GM21515 (cell line): Measurements from ENCODE around the gene TRIM69.
"Not testable (repeated sequence)": the region's sequence is repeated elsewhere in the genome, so short reads cannot be mapped to it uniquely, and the experiment has no call there.

Experiments used
- ATAC-seq: cut with Tn5 transposase; IDR thresholded peaks from one replicate; pipeline ENCODE4 v1.9.1; 2021; ENCODE audit not compliant: unreplicated experiment

Gene TRIM69, protein sequence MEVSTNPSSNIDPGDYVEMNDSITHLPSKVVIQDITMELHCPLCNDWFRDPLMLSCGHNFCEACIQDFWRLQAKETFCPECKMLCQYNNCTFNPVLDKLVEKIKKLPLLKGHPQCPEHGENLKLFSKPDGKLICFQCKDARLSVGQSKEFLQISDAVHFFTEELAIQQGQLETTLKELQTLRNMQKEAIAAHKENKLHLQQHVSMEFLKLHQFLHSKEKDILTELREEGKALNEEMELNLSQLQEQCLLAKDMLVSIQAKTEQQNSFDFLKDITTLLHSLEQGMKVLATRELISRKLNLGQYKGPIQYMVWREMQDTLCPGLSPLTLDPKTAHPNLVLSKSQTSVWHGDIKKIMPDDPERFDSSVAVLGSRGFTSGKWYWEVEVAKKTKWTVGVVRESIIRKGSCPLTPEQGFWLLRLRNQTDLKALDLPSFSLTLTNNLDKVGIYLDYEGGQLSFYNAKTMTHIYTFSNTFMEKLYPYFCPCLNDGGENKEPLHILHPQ

DNA sequence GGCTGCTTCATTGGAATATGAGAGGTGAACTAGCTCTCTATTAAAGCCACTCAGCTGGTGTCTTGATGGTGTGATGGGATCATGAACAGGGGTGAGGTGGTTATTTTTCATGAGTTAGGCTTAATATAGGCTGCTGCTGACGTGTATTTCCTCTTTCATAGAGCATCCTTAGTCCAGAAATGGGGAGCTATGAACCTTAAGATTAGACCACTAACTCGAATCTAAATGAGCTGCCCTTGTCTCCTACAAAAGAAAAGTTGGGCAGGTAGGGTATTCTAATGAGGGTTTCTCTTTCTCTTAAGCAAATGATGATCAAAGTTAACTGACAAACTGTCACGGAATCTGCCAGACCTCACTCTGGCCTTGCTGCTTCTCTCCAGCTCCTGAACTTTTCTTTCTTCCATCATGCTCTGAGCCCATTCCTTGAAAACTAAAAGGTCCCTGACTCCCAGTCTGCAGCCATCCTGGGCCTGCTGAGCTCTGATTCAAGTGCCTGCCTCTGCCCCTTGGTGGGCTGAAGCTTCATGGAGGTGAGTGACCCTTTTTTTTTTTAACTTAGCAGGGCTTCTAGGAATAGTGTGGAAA is at the start of gene TRIM69:
TRIM69 (plus strand) TSS at position 348 of the 585 bp plus-strand sequence; CDS start at position 525, 177 bp downstream.
- ATAC-seq, result no peak

DNA sequence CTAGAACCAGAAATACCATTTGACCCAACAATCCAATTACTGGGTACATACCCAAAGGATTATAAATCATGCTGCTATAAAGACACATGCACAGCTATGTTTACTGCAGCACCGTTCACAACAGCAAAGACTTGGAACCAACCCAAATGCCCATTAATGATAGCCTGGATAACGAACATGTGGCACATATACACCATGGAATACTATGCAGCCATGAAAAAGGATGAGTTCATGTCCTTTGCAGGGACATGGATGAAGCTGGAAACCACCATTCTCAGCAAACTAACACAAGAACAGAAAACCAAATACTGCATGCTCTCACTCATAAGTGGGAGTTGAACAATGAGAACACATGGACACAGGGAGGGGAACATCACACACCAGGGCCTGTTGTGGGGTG is 47.0 kb upstream of the TRIM69 start:
- not testable (repeated sequence) for ATAC-seq

DNA sequence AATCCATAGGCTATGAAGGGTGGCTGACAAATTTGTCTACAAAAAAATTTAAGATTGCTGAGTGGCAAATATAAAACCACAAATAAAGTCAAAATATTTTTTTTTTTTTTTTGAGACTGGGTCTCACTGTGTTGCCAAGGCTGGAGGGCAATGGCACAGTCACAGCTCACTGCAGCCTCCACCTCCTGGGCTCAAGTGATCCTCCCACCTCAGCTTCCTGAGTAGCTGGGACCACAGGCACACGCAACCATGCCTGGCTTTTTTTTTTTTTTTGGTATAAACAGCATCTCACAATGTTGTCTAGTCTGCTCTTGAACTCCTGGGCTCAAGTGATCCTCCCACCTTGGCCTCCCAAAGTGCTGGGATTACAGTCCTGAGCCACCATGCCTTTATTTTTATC is 46.1 kb upstream of the TRIM69 start:
- not testable (repeated sequence) for ATAC-seq

DNA sequence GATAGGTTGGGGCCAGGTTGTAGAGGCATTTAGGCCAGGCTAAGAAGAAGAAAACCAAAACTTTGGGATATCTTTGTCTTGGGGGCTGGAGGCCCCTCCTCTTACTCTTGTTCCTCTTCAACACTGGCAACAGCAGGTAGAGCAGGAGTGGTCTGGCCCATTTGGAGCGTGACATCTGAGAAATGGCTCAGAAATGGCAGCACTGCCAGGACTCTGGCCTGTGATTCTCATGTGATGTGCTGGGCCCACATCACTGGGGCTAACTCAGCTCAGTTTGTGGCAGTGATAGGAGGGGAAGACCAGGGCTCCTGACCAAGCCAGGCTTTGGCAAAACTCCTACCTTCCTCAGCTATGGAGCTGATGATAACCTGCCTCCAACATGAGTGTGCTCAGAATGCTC is 43.7 kb upstream of the TRIM69 start:
- no peak for ATAC-seq

DNA sequence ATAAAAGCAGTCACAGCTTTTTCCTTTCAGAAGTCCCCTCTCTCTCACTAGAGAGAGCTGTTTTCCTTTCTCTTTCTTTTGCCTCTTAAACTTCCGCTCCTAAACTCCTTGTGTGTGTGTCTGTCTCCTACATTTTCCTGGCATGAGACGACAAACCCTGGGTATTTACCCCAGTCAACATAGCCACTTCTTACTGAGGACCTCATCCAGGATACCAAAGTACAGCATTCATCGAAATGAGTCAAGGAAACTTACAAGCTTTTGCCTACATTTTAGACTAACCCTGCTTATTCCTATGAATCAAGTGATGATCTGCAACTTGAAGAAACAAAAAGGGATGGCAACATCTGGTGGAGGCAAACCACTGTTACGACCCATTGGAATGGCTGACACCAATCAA is 41.9 kb upstream of the TRIM69 start:
- ATAC-seq, result no peak

DNA sequence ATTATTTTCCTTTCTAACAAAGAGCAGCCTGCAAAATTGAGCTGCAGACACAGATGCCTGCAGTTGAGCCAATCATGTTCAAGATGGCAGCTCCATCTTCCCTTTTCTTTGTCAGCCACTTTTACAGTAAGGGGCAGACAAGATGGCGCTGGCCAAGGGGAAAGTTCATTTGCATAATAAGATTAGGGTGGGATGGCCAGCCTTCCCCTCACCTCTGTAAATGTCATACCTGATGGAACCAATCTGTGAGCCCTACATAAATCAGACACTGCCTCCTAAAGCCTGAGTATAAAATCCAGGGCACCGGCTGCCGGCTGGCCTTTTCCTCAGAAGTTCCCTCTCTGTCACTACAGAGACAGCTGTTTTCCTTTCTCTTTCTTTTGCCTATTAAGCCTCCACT is 41.0 kb upstream of the TRIM69 start:
- no peak for ATAC-seq

DNA sequence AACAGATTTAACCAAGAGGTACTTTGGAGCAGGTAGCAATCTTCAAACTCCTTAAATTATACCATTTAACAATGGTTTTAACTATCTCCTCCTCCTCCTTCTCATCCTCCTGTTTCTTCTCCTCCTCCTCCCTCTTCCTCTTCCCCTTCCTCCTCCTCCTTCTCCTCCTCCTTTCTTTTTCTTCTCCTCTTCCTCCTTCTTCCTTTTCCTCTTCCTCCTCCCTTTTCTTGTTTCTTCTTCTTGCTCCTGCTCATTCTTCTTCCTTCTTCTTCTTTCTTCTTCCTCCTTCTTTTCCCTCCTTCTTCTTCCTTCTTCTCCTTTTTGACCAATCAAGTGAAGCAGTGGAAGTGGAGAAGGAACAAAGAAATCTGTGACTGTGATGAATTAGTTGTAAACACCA is 39.3 kb upstream of the TRIM69 start:
- ATAC-seq, result no peak

DNA sequence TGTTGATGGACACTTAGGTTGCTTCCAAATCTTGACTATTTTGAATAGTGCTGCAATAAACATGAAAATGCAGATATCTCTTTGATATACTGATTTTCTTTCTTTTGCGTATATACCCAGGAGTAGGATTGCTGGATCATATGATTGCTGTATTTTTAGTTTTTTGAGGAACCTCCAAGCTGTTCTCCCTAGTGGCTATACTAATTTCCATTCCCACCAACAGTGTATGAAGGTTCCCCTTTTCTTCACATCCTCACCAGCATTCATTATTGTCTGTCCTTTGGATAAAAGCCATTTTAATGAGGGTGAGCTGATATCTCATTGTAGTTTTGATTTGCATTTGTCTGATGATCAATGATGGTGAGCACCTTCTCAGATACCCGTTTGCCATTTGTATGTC is 37.7 kb upstream of the TRIM69 start:
- no peak for ATAC-seq

DNA sequence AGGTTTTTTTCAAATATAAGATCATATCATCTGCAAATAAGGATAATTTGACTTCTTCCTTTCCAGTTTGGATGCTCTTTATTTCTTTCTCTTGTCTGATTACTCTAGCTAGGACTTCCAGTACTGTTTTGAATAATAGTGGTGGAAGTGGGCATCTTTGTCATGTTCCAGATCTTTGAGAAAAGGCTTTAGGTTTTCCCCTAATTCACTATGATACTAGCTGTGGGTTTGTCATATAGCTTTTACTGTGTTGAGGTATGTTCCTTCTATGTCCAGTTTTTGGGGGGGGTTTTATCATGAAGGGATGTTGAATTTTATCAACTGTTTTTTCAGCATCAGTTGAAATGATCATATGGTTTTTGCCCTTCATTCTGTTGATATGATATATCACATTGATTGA is 35.7 kb upstream of the TRIM69 start:
- not testable (repeated sequence) for ATAC-seq

DNA sequence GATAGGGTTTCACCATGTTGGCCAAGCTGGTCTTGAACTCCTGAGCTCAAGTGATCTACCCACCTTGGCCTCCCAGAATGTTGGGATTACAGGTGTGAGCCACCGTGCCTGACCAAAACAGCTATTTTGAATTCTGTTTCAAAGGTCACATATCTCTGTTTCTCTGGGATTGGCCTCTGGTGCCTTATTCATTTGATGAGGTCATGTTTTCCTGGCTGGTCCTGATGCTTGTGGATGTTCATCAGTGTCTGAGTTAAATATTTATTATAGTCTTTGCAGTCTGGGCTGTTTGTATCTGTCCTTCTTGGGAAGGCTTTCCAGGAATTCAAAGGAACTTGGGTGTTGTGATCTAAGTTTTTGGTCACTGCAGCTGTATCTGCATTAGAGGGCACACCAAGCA is 30.3 kb upstream of the TRIM69 start:
- no peak for ATAC-seq

DNA sequence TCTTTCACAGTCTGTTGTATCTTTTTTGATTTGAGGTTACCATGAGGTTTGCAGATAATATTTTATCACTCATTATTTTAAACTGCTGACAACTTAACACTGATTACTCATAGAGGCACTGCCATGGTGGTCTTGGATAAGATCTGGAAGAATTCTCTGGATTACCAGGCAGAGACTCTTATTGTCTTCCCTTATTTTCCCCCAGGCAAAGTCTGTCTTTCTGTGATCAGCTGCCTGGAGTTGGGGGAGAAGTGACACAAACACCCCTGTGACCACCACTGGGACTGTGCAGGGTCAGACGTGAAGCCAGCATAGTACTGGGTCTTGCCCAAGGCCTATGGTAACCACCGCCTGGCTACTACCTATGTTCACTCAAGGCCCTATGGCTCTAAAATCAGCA is 29.9 kb upstream of the TRIM69 start:
- no peak for ATAC-seq

DNA sequence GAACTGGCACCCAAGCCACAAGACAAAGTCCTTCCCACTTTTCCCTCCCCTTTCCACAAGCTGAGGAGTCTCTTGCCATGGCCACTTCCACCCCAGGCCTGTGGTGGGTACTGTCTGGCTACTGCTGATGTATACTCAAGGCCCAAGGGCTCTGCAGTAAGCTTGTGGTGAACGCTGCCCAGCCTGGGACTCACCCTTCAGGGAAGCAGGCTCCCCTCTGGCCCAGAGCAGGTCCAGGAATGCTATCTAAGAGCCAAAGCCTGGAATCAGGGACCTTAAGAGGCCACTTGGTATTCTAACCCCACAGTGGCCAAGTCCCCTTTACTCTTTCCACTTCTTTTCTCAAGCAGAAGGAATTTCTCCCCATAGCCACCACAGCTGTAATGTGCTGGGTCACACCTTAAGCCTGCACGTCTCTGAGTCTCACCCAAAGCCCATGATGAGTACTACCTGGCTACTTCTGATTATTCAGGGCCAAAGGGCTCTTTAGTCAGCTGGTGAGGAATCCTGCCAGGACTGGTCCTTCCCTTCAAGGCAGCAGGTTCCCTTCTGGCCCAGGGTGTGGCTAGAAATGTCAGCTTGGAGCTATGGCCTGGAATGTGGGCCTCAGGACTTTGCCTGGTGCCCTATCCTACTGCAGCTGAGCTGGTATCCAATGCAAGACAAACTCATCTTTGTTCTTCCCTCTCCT is 29.2 kb upstream of the TRIM69 start:
- ATAC-seq, result no peak

DNA sequence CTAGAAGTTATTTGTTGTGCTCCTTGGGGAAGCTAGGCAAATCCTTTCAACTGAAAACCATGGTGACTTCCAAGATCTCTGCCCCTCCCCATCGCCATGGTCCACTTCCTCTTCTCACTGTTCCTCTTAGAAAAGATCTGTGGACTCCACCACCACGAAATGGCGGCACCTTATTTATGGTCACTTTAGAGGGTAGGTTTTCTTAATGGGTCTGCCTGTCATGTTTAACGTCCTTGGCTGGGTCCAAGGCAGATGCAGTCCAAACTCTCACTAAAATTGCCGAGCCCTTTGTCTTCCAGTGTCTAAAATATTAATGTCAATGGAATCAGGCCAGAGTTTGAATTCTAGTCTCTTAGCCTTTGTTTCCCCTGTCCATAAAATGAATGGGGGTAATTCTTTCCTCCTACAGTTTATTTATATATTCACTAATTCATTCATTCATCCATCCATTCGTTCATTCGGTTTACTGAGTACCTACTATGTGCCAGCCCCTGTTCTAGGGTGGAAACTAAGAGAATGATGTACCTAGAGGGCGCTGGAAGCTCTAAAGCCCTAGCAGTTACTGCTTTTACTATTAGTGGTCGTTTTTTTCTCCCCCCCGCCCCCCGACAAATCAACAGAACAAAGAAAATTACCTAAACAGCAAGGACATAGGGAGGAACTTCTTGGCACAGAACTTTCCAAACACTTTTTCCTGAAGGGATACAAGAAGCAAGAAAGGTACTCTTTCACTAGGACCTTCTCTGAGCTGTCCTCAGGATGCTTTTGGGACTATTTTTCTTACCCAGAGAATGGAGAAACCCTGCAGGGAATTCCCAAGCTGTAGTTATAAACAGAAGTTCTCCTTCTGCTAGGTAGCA is 25.9 kb upstream of the TRIM69 start:
- ATAC-seq, result peak; percentile 24

DNA sequence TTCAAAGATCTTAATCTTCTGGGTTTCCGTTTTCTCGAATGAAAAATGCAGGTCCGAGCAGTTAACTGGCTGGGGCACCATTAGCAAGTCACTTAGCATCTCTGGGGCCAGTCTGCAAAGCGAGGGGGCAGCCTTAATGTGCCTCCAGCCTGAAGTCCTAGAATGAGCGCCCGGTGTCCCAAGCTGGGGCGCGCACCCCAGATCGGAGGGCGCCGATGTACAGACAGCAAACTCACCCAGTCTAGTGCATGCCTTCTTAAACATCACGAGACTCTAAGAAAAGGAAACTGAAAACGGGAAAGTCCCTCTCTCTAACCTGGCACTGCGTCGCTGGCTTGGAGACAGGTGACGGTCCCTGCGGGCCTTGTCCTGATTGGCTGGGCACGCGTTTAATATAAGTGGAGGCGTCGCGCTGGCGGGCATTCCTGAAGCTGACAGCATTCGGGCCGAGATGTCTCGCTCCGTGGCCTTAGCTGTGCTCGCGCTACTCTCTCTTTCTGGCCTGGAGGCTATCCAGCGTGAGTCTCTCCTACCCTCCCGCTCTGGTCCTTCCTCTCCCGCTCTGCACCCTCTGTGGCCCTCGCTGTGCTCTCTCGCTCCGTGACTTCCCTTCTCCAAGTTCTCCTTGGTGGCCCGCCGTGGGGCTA is 25.1 kb upstream of the TRIM69 start, which contains the start of the genes B2M and PATL2:
B2M (plus strand) TSS at position 422 of the 647 bp plus-strand sequence; CDS start at position 452, 30 bp downstream.
PATL2 (minus strand) TSS at position 228 of the 647 bp plus-strand sequence. CDS start 34,833 bp downstream, outside the sequence.
- ATAC-seq, result peak; percentile 77

DNA sequence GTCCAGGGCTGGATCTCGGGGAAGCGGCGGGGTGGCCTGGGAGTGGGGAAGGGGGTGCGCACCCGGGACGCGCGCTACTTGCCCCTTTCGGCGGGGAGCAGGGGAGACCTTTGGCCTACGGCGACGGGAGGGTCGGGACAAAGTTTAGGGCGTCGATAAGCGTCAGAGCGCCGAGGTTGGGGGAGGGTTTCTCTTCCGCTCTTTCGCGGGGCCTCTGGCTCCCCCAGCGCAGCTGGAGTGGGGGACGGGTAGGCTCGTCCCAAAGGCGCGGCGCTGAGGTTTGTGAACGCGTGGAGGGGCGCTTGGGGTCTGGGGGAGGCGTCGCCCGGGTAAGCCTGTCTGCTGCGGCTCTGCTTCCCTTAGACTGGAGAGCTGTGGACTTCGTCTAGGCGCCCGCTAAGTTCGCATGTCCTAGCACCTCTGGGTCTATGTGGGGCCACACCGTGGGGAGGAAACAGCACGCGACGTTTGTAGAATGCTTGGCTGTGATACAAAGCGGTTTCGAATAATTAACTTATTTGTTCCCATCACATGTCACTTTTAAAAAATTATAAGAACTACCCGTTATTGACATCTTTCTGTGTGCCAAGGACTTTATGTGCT is 24.5 kb upstream of the TRIM69 start:
- peak; percentile 16 for ATAC-seq

DNA sequence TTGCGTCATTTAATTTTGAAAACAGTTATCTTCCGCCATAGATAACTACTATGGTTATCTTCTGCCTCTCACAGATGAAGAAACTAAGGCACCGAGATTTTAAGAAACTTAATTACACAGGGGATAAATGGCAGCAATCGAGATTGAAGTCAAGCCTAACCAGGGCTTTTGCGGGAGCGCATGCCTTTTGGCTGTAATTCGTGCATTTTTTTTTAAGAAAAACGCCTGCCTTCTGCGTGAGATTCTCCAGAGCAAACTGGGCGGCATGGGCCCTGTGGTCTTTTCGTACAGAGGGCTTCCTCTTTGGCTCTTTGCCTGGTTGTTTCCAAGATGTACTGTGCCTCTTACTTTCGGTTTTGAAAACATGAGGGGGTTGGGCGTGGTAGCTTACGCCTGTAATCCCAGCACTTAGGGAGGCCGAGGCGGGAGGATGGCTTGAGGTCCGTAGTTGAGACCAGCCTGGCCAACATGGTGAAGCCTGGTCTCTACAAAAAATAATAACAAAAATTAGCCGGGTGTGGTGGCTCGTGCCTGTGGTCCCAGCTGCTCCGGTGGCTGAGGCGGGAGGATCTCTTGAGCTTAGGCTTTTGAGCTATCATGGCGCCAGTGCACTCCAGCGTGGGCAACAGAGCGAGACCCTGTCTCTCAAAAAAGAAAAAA is 23.9 kb upstream of the TRIM69 start:
- ATAC-seq, result no peak

DNA sequence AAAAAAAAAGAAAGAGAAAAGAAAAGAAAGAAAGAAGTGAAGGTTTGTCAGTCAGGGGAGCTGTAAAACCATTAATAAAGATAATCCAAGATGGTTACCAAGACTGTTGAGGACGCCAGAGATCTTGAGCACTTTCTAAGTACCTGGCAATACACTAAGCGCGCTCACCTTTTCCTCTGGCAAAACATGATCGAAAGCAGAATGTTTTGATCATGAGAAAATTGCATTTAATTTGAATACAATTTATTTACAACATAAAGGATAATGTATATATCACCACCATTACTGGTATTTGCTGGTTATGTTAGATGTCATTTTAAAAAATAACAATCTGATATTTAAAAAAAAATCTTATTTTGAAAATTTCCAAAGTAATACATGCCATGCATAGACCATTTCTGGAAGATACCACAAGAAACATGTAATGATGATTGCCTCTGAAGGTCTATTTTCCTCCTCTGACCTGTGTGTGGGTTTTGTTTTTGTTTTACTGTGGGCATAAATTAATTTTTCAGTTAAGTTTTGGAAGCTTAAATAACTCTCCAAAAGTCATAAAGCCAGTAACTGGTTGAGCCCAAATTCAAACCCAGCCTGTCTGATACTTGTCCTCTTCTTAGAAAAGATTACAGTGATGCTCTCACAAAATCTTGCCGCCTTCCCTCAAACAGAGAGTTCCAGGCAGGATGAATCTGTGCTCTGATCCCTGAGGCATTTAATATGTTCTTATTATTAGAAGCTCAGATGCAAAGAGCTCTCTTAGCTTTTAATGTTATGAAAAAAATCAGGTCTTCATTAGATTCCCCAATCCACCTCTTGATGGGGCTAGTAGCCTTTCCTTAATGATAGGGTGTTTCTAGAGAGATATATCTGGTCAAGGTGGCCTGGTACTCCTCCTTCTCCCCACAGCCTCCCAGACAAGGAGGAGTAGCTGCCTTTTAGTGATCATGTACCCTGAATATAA is 23.0 kb upstream of the TRIM69 start:
- no peak for ATAC-seq

DNA sequence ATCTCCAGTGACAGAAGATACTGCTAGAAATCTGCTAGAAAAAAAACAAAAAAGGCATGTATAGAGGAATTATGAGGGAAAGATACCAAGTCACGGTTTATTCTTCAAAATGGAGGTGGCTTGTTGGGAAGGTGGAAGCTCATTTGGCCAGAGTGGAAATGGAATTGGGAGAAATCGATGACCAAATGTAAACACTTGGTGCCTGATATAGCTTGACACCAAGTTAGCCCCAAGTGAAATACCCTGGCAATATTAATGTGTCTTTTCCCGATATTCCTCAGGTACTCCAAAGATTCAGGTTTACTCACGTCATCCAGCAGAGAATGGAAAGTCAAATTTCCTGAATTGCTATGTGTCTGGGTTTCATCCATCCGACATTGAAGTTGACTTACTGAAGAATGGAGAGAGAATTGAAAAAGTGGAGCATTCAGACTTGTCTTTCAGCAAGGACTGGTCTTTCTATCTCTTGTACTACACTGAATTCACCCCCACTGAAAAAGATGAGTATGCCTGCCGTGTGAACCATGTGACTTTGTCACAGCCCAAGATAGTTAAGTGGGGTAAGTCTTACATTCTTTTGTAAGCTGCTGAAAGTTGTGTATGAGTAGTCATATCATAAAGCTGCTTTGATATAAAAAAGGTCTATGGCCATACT is 21.1 kb upstream of the TRIM69 start:
- ATAC-seq, result no peak
